Fibroblast of the aortic adventitia (primary cell): ENCODE data around the gene OR2A1. TPM values are rescaled to one million over a fixed set of nuclear protein-coding genes. Genes with fewer than 3 reads are reported as not detected.
"Not testable (repeated sequence)": the region's sequence is repeated elsewhere in the genome, so short reads cannot be mapped to it uniquely, and the experiment has no call there.

Experiments used
- DNase-seq: peaks from one replicate; pipeline ENCODE4 v3.0.0-alpha.2; 2010; ENCODE audit warnings: low read depth
- H3K4me3 ChIP-seq: 2 replicates; pipeline ENCODE4 v1.5.1; 2011; ENCODE audit warnings: low read depth, mild to moderate bottlenecking, control low read depth, low read length, moderate library complexity
- total RNA-seq: library from RNA; depleted of rRNA; stranded (reverse); fragments of >200 nt; gene quantifications from 2 replicates; pipeline ENCODE4 v1.2.3, GENCODE V29; 2012; ENCODE audit warnings: low replicate concordance

The OR2A1 gene
- total RNA-seq, 1 donor: 0.27 TPM

GRCh38 chr7:144317537-144317936 is 5.3 kb downstream of the OR2A1 start:
- H3K4me3 ChIP-seq, DNase-seq: not testable (repeated sequence)

GRCh38 chr7:144319547-144319946 is 7.3 kb downstream of the OR2A1 start:
- DNase-seq, H3K4me3 ChIP-seq: not testable (repeated sequence)

GRCh38 chr7:144321677-144322206 is 9.5 kb downstream of the OR2A1 start:
- DNase-seq: not testable (repeated sequence)

GRCh38 chr7:144323359-144323758 is 11.1 kb downstream of the OR2A1 start:
- H3K4me3 ChIP-seq, DNase-seq: not testable (repeated sequence)

More at GRCh38 chr7:144321677-144322206, 9.5 kb downstream of the OR2A1 start:
- H3K4me3 ChIP-seq: not testable (repeated sequence)

DNA sequence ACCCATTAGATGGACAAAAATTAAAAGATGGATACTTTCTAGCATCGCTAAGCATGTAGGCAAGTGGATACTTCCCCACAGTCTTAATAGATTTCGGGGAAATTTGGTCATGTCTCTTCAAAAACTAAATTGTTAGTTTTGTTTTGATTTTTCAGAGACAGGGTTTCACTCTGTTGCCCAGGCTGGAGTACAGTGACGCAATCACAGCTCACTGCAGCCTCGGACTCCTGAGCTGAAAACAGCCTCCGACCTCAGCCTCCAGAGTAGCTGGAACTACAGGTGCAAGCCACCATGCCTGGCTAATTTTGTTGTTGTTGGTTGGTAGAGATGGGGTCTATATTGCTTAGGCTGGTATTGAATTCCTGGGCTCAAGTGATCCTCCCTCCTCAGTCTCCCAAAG is 13.6 kb downstream of the OR2A1 start:
- DNase-seq, H3K4me3 ChIP-seq: not testable (repeated sequence)

DNA sequence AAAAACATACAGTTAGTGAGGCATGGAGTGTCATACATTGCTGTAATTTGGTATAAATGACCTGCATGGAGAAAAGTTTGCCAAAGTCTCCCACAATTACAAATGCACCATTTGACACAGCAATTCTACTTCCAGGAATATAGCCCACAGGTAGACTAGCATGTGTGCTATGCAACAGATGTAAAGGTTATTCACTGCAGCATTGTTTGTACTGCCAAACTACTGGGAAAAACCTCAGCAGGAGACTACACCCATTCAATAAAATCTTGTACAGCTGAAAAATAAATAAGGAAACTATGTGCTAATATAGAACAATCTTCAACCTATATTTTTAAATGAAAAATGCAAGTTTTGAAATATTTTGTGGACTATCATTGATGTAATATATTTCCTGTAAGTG is 17.8 kb downstream of the OR2A1 start:
- H3K4me3 ChIP-seq, DNase-seq: not testable (repeated sequence)

- not testable (repeated sequence) for H3K4me3 ChIP-seq, DNase-seq
These were observed 19.2 kb downstream of the OR2A1 start for GRCh38 chr7:144331221-144331995.

DNA sequence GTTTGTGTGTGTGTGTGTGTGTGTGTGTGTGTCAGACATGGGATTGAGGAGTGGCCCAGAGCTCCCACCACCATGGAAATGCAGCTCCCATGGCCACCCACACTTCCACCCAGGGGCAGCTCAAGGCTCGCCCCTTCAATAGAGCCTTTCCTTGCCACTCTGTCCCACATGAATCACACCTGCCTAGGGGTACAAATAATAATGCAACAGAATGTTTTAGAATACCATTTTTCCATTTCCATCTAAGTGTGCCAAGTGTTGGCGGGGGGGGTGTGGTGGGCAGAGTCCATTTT is 19.7 kb downstream of the OR2A1 start:
- not testable (repeated sequence) for DNase-seq

DNA sequence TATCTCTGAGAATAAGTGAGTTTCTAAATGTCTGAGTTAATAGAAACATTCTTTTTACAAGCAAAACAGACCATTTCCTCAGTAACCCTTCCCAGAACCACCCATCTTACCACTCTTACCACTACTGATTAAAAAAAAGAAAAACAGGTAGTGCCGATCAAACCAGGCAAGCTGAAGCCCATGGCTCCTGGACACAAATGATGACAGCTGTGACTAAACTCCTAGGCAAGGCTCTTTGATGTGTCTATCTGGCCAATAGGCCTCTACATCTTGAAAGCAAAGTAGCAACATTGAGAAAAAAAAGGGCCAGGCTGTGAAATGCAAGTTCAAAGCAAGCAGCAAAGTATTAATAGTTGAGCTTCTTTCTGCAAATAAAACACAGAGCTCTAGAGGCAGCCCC is 36.4 kb downstream of the OR2A1 start:
- not testable (repeated sequence) for DNase-seq, H3K4me3 ChIP-seq

More for the DNA sequence above, 19.7 kb downstream of the OR2A1 start:
- not testable (repeated sequence) for H3K4me3 ChIP-seq

DNA sequence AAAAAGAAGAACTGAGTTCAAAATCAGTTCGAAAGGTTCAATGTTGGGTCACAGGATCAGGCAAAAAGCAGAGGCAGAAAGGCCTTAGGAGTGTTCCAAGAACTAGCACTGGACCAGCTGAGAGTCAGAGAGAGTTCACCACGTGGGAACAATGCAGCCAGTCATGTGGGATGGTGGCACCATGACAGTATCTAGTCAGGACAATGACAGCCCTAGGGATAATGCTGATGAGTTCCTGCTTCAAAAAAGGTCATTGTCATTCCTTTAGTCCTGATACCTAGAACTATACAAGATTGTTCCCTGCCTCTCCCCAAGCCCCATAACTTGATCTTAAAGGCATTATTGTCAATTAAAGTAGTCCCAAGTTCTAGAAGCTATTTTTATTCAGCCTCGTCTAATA is 39.4 kb downstream of the OR2A1 start:
- H3K4me3 ChIP-seq, DNase-seq: not testable (repeated sequence)

DNA sequence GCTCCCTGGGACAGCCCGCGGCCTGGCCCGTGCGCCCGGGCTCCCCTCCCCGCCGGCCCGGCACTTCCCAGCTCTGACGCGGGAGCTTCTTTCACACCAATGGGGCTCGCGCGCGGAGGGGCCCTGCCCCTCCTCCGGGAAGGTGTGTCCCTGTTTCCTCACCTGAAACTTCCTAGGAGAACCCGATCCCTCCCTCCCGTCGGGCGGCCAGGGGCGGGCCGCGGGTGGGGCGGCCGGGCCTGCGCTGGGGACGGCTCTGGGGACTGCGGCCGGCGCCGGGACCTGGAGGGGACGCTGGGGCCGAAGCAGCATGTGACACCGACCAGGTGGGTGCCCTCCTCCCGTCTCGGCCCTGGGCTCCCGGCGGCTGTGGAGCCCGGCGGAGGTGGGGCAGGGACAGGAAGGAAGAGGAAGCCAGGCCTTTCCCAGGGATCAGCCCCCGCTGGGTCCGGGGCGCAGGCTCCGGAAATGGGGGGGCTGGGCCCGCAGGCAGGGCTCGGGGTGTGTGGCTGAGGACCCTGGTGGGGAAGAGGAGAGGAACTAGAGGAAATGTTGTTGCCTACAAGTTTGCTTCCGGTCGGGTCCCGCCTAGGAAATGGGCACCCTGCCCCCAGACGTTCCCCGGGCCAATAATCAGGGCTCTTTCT is 43.1 kb downstream of the OR2A1 start, which contains the start of gene ARHGEF5:
ARHGEF5 (plus strand) TSS at position 227 of the 647 bp plus-strand sequence. CDS start 7,268 bp downstream, outside the sequence.
- H3K4me3 ChIP-seq: not testable (repeated sequence)

GRCh38 chr7:144356185-144356584 is 44.0 kb downstream of the OR2A1 start:
- H3K4me3 ChIP-seq, DNase-seq: not testable (repeated sequence)

More for the DNA sequence above, 43.1 kb downstream of the OR2A1 start, which contains the start of gene ARHGEF5:
- DNase-seq: not testable (repeated sequence)

- not testable (repeated sequence) for H3K4me3 ChIP-seq, DNase-seq
These were observed 44.6 kb downstream of the OR2A1 start for GRCh38 chr7:144356860-144357259.

GRCh38 chr7:144362061-144362460 is 49.8 kb downstream of the OR2A1 start:
- not testable (repeated sequence) for DNase-seq, H3K4me3 ChIP-seq

- not testable (repeated sequence) for H3K4me3 ChIP-seq, DNase-seq
These were observed 53.3 kb downstream of the OR2A1 start for GRCh38 chr7:144365523-144365922.

GRCh38 chr7:144367250-144367649 is 55.0 kb downstream of the OR2A1 start:
- not testable (repeated sequence) for DNase-seq, H3K4me3 ChIP-seq

DNA sequence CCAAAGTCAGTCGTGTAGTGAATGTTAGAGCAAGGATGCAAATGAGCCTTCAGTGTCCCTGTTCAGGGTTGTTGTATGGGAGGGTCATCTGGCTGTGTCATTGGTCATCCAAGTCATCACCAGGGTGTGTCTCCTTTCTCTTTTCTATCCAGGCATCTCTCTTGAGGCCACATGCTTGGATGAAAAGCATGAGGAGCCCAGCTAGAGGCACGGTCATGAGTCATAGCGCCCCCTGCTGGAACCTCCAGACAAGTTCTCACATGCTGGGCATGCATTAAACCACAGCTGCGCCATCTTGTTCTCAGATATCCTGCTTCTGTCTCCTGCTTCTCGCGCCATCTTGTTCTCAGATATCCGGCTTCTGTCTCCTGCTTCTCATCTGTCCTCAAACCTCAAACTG is 57.0 kb downstream of the OR2A1 start:
- not testable (repeated sequence) for H3K4me3 ChIP-seq, DNase-seq
